Mesenchymal stem cell (in vitro differentiated cells and primary cell): ENCODE data around the gene GAS5.

Source experiments
- DNase-seq: peaks from one replicate; pipeline ENCODE4 v3.0.0-alpha.2; 2013
- H2AFZ ChIP-seq: one replicate; pipeline ENCODE4 v1.6.1; 2013; ENCODE audit warnings: low read depth, mild to moderate bottlenecking, control low read depth, inconsistent platforms, low read length, moderate library complexity
- H2AK5ac ChIP-seq: 2 replicates; pipeline ENCODE4 v1.6.1; 2013; ENCODE audit warnings: low read length, moderate library complexity, mild to moderate bottlenecking, inconsistent platforms; ENCODE audit not compliant: severe bottlenecking
- H2BK120ac ChIP-seq: one replicate; pipeline ENCODE4 v1.6.1; 2013; ENCODE audit warnings: low read depth, mild to moderate bottlenecking, inconsistent platforms, low read length, moderate library complexity
- H2BK12ac ChIP-seq, 2 experiments: one replicate each; pipeline ENCODE4 v1.6.1; 2013; ENCODE audit warnings: inconsistent platforms in 2 of 2, low read length in 2 of 2, mild to moderate bottlenecking in 2 of 2, moderate library complexity in 2 of 2, control low read depth in 1 of 2
- H2BK15ac ChIP-seq: one replicate; pipeline ENCODE4 v1.6.1; 2013; ENCODE audit warnings: mild to moderate bottlenecking, low read depth, inconsistent platforms; ENCODE audit not compliant: poor library complexity, severe bottlenecking
- H2BK5ac ChIP-seq: 2 replicates; pipeline ENCODE4 v1.6.1; 2013; ENCODE audit warnings: low read depth, mild to moderate bottlenecking, low read length, control low read depth, inconsistent platforms; ENCODE audit not compliant: poor library complexity, severe bottlenecking
- H3K14ac ChIP-seq, 2 experiments: one replicate each; pipeline ENCODE4 v1.6.1; 2013; ENCODE audit warnings: inconsistent platforms in 2 of 2, low read length in 2 of 2, control low read depth in 1 of 2, mild to moderate bottlenecking in 1 of 2, moderate library complexity in 1 of 2
- H3K18ac ChIP-seq, 2 experiments: one replicate each; pipeline ENCODE4 v1.6.1; 2013; ENCODE audit warnings: inconsistent platforms in 2 of 2, low read length in 2 of 2, control low read depth in 1 of 2, low read depth in 1 of 2, mild to moderate bottlenecking in 1 of 2
- H3K23ac ChIP-seq, 2 experiments: one replicate each; pipeline ENCODE4 v1.6.1; 2013; ENCODE audit warnings: inconsistent platforms in 2 of 2, low read length in 2 of 2, mild to moderate bottlenecking in 2 of 2, moderate library complexity in 2 of 2, control low read depth in 1 of 2
- H3K27ac ChIP-seq: 2 replicates; pipeline ENCODE4 v1.5.1; 2013; ENCODE audit warnings: mild to moderate bottlenecking, moderate library complexity, low read length, control low read depth, inconsistent platforms; ENCODE audit not compliant: poor library complexity, severe bottlenecking
- H3K27me3 ChIP-seq, 2 experiments: 2 replicates each; pipeline versions ENCODE4 v1.6.1 to v1.7.0; 2013; ENCODE audit warnings: low read length in 2 of 2, mild to moderate bottlenecking in 2 of 2, moderate library complexity in 2 of 2, control low read depth in 1 of 2, inconsistent platforms in 1 of 2; ENCODE audit not compliant: control insufficient read depth in 1 of 2, insufficient read depth in 1 of 2
- H3K36me3 ChIP-seq, 2 experiments: 2 replicates each; pipeline versions ENCODE4 v1.6.1 to v1.7.0; 2013; ENCODE audit warnings: low read length in 2 of 2, control low read depth in 1 of 2, inconsistent platforms in 1 of 2, low read depth in 1 of 2, mild to moderate bottlenecking in 1 of 2; ENCODE audit not compliant: insufficient read depth in 2 of 2, control insufficient read depth in 1 of 2
- H3K4ac ChIP-seq, 2 experiments: one replicate each; pipeline ENCODE4 v1.6.1; 2013; ENCODE audit warnings: inconsistent platforms in 2 of 2, low read length in 2 of 2, mild to moderate bottlenecking in 2 of 2, moderate library complexity in 2 of 2, control low read depth in 1 of 2, low read depth in 1 of 2
- H3K4me1 ChIP-seq: 2 replicates; pipeline ENCODE4 v1.6.1; 2013; ENCODE audit warnings: low read depth, low read length, control low read depth; ENCODE audit not compliant: control insufficient read depth, insufficient read depth
- H3K4me2 ChIP-seq: 2 replicates; pipeline ENCODE4 v1.6.1; 2013; ENCODE audit warnings: low read length, mild to moderate bottlenecking, inconsistent platforms; ENCODE audit not compliant: poor library complexity, severe bottlenecking
- H3K4me3 ChIP-seq, 2 experiments: 2 replicates each; pipeline versions ENCODE4 v1.5.1 to v1.7.0; 2013; ENCODE audit warnings: low read length in 2 of 2, mild to moderate bottlenecking in 2 of 2, control low read depth in 1 of 2, low read depth in 1 of 2; ENCODE audit not compliant: insufficient read depth in 1 of 2
- H3K79me1 ChIP-seq: replicated peaks from 2 replicates; pipeline ENCODE4 v1.6.1; 2013; ENCODE audit warnings: mild to moderate bottlenecking, control low read depth, low read length, inconsistent platforms; ENCODE audit not compliant: poor library complexity, severe bottlenecking
- H3K9ac ChIP-seq: 2 replicates; pipeline ENCODE4 v1.7.0; 2013; ENCODE audit warnings: mild to moderate bottlenecking, low read length, moderate library complexity
- H3K9me3 ChIP-seq: 2 replicates; pipeline ENCODE4 v1.7.0; 2013; ENCODE audit warnings: mild to moderate bottlenecking, low read length; ENCODE audit not compliant: control insufficient read depth
- H4K8ac ChIP-seq: one replicate; pipeline ENCODE4 v1.6.1; 2013; ENCODE audit warnings: inconsistent platforms, mild to moderate bottlenecking, low read length, moderate library complexity
- H4K91ac ChIP-seq: one replicate; pipeline ENCODE4 v1.6.1; 2013; ENCODE audit warnings: mild to moderate bottlenecking, low read length, inconsistent platforms
- WGBS: methylation state at CpG from one replicate; pipeline ENCODE4 v1.1.7; 2013; ENCODE audit warnings: mixed read lengths; 5-methylcytosine and 5-hydroxymethylcytosine counted together

Gene GAS5

DNA sequence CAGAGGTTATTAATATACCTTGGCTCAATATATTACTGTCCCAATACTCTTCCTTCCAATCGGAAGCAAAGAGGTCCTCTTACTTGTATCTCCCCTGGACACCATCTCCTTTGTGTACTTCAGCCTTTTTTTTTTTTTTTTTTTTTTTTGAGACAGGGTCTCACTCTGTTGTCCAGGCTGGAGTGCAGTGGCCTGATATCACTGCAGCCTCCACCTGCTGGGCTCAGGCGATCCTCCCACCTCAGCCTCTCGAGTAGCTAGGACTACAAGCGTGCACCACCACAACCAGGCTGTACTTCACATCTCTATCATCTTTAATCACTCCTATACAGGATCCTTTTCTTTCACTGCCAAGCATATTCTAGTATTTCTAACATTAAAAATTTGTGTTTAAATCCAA, 46.1 kb downstream of the GAS5 start:
- peaks cover 2% of the 10 kb centered on the region for H3K4me1 ChIP-seq
- DNase-seq, result no peak
- H3K27me3 ChIP-seq, result no peaks in the 10 kb centered on the region
- H3K9me3 ChIP-seq, result no peaks in the 10 kb centered on the region
- no peak overlapping the region for H3K18ac ChIP-seq
- no peak overlapping the region for H2BK5ac ChIP-seq
- H3K4me2 ChIP-seq, result no peak overlapping the region
- no peak overlapping the region for H3K4me3 ChIP-seq
- H2BK120ac ChIP-seq, result no peak overlapping the region
- no peak overlapping the region for H2BK12ac ChIP-seq
- H3K4ac ChIP-seq, result no peak overlapping the region
- no peak overlapping the region for H4K8ac ChIP-seq
- H2BK15ac ChIP-seq, result no peak overlapping the region
- H3K27ac ChIP-seq, result no peak overlapping the region
- no peak overlapping the region for H3K9ac ChIP-seq
- no peak overlapping the region for H3K14ac ChIP-seq
- 93% methylated on average over 4 of the region's 4 CpGs for WGBS
- H3K36me3 ChIP-seq, result peaks cover 0 to 15% of the 10 kb centered on the region in 2 experiments
- no peak overlapping the region for H2AK5ac ChIP-seq
- H3K79me1 ChIP-seq, result peaks cover 8% of the 10 kb centered on the region
- H4K91ac ChIP-seq, result no peak overlapping the region
- H2AFZ ChIP-seq, result no peak overlapping the region
- H3K23ac ChIP-seq, result no peak overlapping the region

DNA sequence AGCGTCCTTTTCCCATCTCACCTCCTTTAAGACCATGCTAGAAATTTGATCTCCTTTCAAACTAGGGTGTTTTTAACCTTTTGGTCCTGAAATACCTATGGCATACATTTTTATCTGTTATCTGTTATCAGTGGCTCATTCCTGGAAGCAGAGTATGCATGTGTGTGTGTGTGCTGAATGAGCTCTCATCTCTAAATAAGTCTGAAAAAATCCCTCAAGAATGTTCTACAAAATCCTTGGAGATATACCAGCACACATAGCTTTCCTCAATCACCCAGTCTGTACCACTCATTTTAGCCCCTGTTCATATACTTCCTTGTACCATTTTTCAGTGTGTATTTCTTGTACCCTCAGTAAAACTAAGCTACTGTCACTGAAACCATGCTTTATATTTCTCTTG, 49.3 kb downstream of the GAS5 start:
- H4K8ac ChIP-seq, result no peak overlapping the region
- no peak overlapping the region for H2BK15ac ChIP-seq
- DNase-seq, result no peak
- no peak overlapping the region for H2AK5ac ChIP-seq
- no peak overlapping the region for H3K4me3 ChIP-seq
- peaks cover 0 to 15% of the 10 kb centered on the region in 2 experiments for H3K36me3 ChIP-seq
- H2BK120ac ChIP-seq, result no peak overlapping the region
- H3K27ac ChIP-seq, result no peak overlapping the region
- 100% methylated on average over 1 of the region's 1 CpG for WGBS
- no peak overlapping the region for H4K91ac ChIP-seq
- no peaks in the 10 kb centered on the region for H3K9me3 ChIP-seq
- H3K4me2 ChIP-seq, result no peak overlapping the region
- no peak overlapping the region for H2AFZ ChIP-seq
- H2BK12ac ChIP-seq, result no peak overlapping the region
- H3K18ac ChIP-seq, result no peak overlapping the region
- H2BK5ac ChIP-seq, result no peak overlapping the region
- no peaks in the 10 kb centered on the region for H3K4me1 ChIP-seq
- H3K9ac ChIP-seq, result no peak overlapping the region
- H3K14ac ChIP-seq, result no peak overlapping the region
- H3K79me1 ChIP-seq, result peaks cover 3% of the 10 kb centered on the region
- no peak overlapping the region for H3K23ac ChIP-seq
- no peak overlapping the region for H3K4ac ChIP-seq
- no peaks in the 10 kb centered on the region for H3K27me3 ChIP-seq
